ENCODE data around the gene ANKRD16.

ANKRD16 gene

GRCh38 chr10:5889624-5890451 lies at the start of gene ANKRD16, which contains the start of gene FBH1:
TSS of gene ANKRD16 (minus strand) at chr10:5889893. CDS start at chr10:5889354, 539 bp downstream.
TSS of gene FBH1 (plus strand) at chr10:5890243. CDS start at chr10:5890346, 103 bp downstream.
- H3K9ac ChIP-seq, result peak within 1 kb of the TSS; percentile 93
- peak within 1 kb of the TSS; percentile 98 for H3K4me2 ChIP-seq
- TF ChIP-seq Cebpa-rat (IDR thresholded peaks at IDR 0.05), result no peak
- peaks cover 37% of the 10 kb centered on the region for H3K4me1 ChIP-seq
- H3K4me3 ChIP-seq, result peak within 1 kb of the TSS; percentile 97
- peaks cover 57% of the 10 kb centered on the region for H4K20me1 ChIP-seq
- peaks cover 43% of the 10 kb centered on the region for H3K36me3 ChIP-seq
- no peaks in the 10 kb centered on the region for H3K27me3 ChIP-seq
- peak within 1 kb of the TSS; percentile 93 for H3K27ac ChIP-seq
- no peaks in the 10 kb centered on the region for H3K9me3 ChIP-seq

GRCh38 chr10:5938291-5938690 lies 48.6 kb upstream of the ANKRD16 start:
- peaks cover 17% of the 10 kb centered on the region for H3K4me1 ChIP-seq
- H3K9me3 ChIP-seq, result no peaks in the 10 kb centered on the region
- peaks cover 62% of the 10 kb centered on the region for H3K36me3 ChIP-seq
- no peak overlapping the region for H3K27ac ChIP-seq
- H3K4me3 ChIP-seq, result no peak overlapping the region
- no peak overlapping the region for H3K4me2 ChIP-seq
- no peak overlapping the region for H3K9ac ChIP-seq
- H3K27me3 ChIP-seq, result no peaks in the 10 kb centered on the region
- H4K20me1 ChIP-seq, result no peaks in the 10 kb centered on the region
- no peak for TF ChIP-seq Cebpa-rat (IDR thresholded peaks at IDR 0.05)

GRCh38 chr10:5937016-5937415 lies 47.3 kb upstream of the ANKRD16 start:
- Histone ChIP-seq H3K4me3 (no peak overlapping the region), H3K4me2 (no peak overlapping the region), H4K20me1 (no peaks in the 10 kb centered on the region), H3K4me1 (peaks cover 12% of the 10 kb centered on the region), H3K9me3 (no peaks in the 10 kb centered on the region), H3K27me3 (no peaks in the 10 kb centered on the region), H3K27ac (no peak overlapping the region), H3K36me3 (peaks cover 75% of the 10 kb centered on the region), H3K9ac (no peak overlapping the region)
- TF ChIP-seq Cebpa-rat (IDR thresholded peaks at IDR 0.05), result no peak

- Histone ChIP-seq H3K36me3 (peaks cover 86% of the 10 kb centered on the region), H3K4me2 (no peak overlapping the region), H3K27me3 (no peaks in the 10 kb centered on the region), H3K9ac (no peak overlapping the region), H3K27ac (no peak overlapping the region), H4K20me1 (no peaks in the 10 kb centered on the region), H3K4me1 (no peaks in the 10 kb centered on the region), H3K9me3 (no peaks in the 10 kb centered on the region), H3K4me3 (no peak overlapping the region)
- TF ChIP-seq Cebpa-rat (IDR thresholded peaks at IDR 0.05), result no peak
These were observed 45.9 kb upstream of the ANKRD16 start for GRCh38 chr10:5935628-5936027.

- Histone ChIP-seq H3K27ac (no peak overlapping the region), H3K9ac (no peak overlapping the region), H3K4me3 (no peak overlapping the region), H3K4me2 (no peak overlapping the region), H4K20me1 (no peaks in the 10 kb centered on the region), H3K27me3 (no peaks in the 10 kb centered on the region), H3K36me3 (peaks cover 98% of the 10 kb centered on the region), H3K9me3 (no peaks in the 10 kb centered on the region), H3K4me1 (no peaks in the 10 kb centered on the region)
- TF ChIP-seq Cebpa-rat (IDR thresholded peaks at IDR 0.05), result no peak
These were observed 44.3 kb upstream of the ANKRD16 start for GRCh38 chr10:5933909-5934546.

GRCh38 chr10:5932345-5932744 lies 42.7 kb upstream of the ANKRD16 start:
- no peak overlapping the region for H3K4me3 ChIP-seq
- no peak overlapping the region for H3K9ac ChIP-seq
- H3K27ac ChIP-seq, result no peak overlapping the region
- no peaks in the 10 kb centered on the region for H3K4me1 ChIP-seq
- peaks cover 98% of the 10 kb centered on the region for H3K36me3 ChIP-seq
- H3K9me3 ChIP-seq, result no peaks in the 10 kb centered on the region
- TF ChIP-seq Cebpa-rat (IDR thresholded peaks at IDR 0.05), result no peak; the same call in 1 of the 2 replicates
- no peak overlapping the region for H3K4me2 ChIP-seq
- H3K27me3 ChIP-seq, result no peaks in the 10 kb centered on the region
- no peaks in the 10 kb centered on the region for H4K20me1 ChIP-seq

GRCh38 chr10:5930272-5930671 lies 40.6 kb upstream of the ANKRD16 start:
- Histone ChIP-seq H3K27ac (no peak overlapping the region), H3K27me3 (no peaks in the 10 kb centered on the region), H3K4me2 (no peak overlapping the region), H4K20me1 (no peaks in the 10 kb centered on the region), H3K9ac (no peak overlapping the region), H3K4me3 (no peak overlapping the region), H3K9me3 (no peaks in the 10 kb centered on the region), H3K4me1 (no peaks in the 10 kb centered on the region), H3K36me3 (peaks cover 98% of the 10 kb centered on the region)
- no peak for TF ChIP-seq Cebpa-rat (IDR thresholded peaks at IDR 0.05)

- Histone ChIP-seq H3K4me3 (no peak overlapping the region), H3K36me3 (peaks cover 98% of the 10 kb centered on the region), H3K4me1 (no peaks in the 10 kb centered on the region), H3K27ac (no peak overlapping the region), H3K9ac (no peak overlapping the region), H4K20me1 (no peaks in the 10 kb centered on the region), H3K4me2 (no peak overlapping the region), H3K9me3 (no peaks in the 10 kb centered on the region), H3K27me3 (no peaks in the 10 kb centered on the region)
- no peak for TF ChIP-seq Cebpa-rat (IDR thresholded peaks at IDR 0.05)
These were observed 39.7 kb upstream of the ANKRD16 start for GRCh38 chr10:5929442-5929841.

GRCh38 chr10:5927306-5927705 lies 37.6 kb upstream of the ANKRD16 start:
- no peaks in the 10 kb centered on the region for H3K27me3 ChIP-seq
- H3K4me3 ChIP-seq, result no peak overlapping the region
- no peak for TF ChIP-seq Cebpa-rat (IDR thresholded peaks at IDR 0.05)
- H3K36me3 ChIP-seq, result peaks cover 98% of the 10 kb centered on the region
- H3K4me1 ChIP-seq, result no peaks in the 10 kb centered on the region
- no peak overlapping the region for H3K9ac ChIP-seq
- H3K27ac ChIP-seq, result no peak overlapping the region
- H3K4me2 ChIP-seq, result no peak overlapping the region
- no peaks in the 10 kb centered on the region for H4K20me1 ChIP-seq
- no peaks in the 10 kb centered on the region for H3K9me3 ChIP-seq

- no peaks in the 10 kb centered on the region for H3K27me3 ChIP-seq
- H3K4me2 ChIP-seq, result no peak overlapping the region
- no peaks in the 10 kb centered on the region for H4K20me1 ChIP-seq
- H3K27ac ChIP-seq, result no peak overlapping the region
- H3K9me3 ChIP-seq, result no peaks in the 10 kb centered on the region
- H3K36me3 ChIP-seq, result peaks cover 100% of the 10 kb centered on the region
- no peak overlapping the region for H3K4me3 ChIP-seq
- no peak overlapping the region for H3K9ac ChIP-seq
- TF ChIP-seq Cebpa-rat (IDR thresholded peaks at IDR 0.05), result no peak
- no peaks in the 10 kb centered on the region for H3K4me1 ChIP-seq
These were observed 35.2 kb upstream of the ANKRD16 start for GRCh38 chr10:5924889-5925288.
